ENCODE results near the gene GRIK5.

Gene GRIK5

GRCh38 chr19:41991025-41991424, 79.0 kb downstream of the GRIK5 start:
- no peak overlapping the region for H3K9ac ChIP-seq (ENCODE audit: low read length)
- no peak overlapping the region for H3K4me3 ChIP-seq (ENCODE audit: low read length)
- H3K9me3 ChIP-seq (ENCODE audit: control insufficient read depth, low read length) = no peaks in the 10 kb centered on the region
- peaks cover 58% of the 10 kb centered on the region for H3K27me3 ChIP-seq (replicated peaks; ENCODE audit: control insufficient read depth, insufficient read depth, low read length)
- H3K36me3 ChIP-seq (ENCODE audit: control insufficient read depth, insufficient read depth, low read length, severe bottlenecking) = no peaks in the 10 kb centered on the region
- DNase-seq (ENCODE audit: low read depth) = no peak
- peaks cover 4% of the 10 kb centered on the region for H3K4me1 ChIP-seq (ENCODE audit: control insufficient read depth, insufficient read depth, low read length)

GRCh38 chr19:41990615-41991014, 79.4 kb downstream of the GRIK5 start:
- Histone ChIP-seq H3K4me3 (ENCODE audit: low read length) (no peak overlapping the region), H3K9me3 (ENCODE audit: control insufficient read depth, low read length) (no peaks in the 10 kb centered on the region), H3K27me3 (replicated peaks; ENCODE audit: control insufficient read depth, insufficient read depth, low read length) (peaks cover 58% of the 10 kb centered on the region), H3K9ac (ENCODE audit: low read length) (no peak overlapping the region), H3K36me3 (ENCODE audit: control insufficient read depth, insufficient read depth, low read length, severe bottlenecking) (no peaks in the 10 kb centered on the region), H3K4me1 (ENCODE audit: control insufficient read depth, insufficient read depth, low read length) (peaks cover 4% of the 10 kb centered on the region)
- DNase-seq (ENCODE audit: low read depth) = no peak

- no peaks in the 10 kb centered on the region for H3K36me3 ChIP-seq (ENCODE audit: control insufficient read depth, insufficient read depth, low read length, severe bottlenecking)
These were observed 80.0 kb downstream of the GRIK5 start for GRCh38 chr19:41990028-41990427.

DNA sequence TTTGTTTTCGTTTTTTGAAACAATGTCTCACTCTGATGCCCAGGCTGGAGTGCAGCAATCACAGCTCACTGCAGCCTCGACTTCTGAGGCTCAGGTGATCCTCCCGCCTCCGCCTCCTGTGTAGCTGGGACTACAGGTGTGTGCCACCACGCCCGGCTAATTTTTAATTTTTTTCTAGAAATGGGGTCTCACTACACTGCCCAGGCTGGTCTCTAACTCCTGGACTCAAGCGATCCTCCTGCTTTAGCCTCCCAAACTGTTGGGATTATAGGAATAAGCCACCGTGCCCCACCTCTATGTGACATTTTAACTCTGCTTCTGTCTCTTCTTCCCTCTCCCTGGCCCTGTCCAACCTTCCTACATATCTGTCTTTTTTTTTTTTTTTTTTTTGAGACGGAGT, 81.1 kb downstream of the GRIK5 start:
- no peaks in the 10 kb centered on the region for H3K36me3 ChIP-seq (ENCODE audit: control insufficient read depth, insufficient read depth, low read length, severe bottlenecking)

More at GRCh38 chr19:41990028-41990427, 80.0 kb downstream of the GRIK5 start:
- H3K27me3 ChIP-seq (replicated peaks; ENCODE audit: control insufficient read depth, insufficient read depth, low read length) = peaks cover 52% of the 10 kb centered on the region
- no peak overlapping the region for H3K9ac ChIP-seq (ENCODE audit: low read length)
- H3K4me1 ChIP-seq (ENCODE audit: control insufficient read depth, insufficient read depth, low read length) = peaks cover 4% of the 10 kb centered on the region
- no peaks in the 10 kb centered on the region for H3K9me3 ChIP-seq (ENCODE audit: control insufficient read depth, low read length)
- DNase-seq (ENCODE audit: low read depth) = no peak
- H3K4me3 ChIP-seq (ENCODE audit: low read length) = no peak overlapping the region

DNA sequence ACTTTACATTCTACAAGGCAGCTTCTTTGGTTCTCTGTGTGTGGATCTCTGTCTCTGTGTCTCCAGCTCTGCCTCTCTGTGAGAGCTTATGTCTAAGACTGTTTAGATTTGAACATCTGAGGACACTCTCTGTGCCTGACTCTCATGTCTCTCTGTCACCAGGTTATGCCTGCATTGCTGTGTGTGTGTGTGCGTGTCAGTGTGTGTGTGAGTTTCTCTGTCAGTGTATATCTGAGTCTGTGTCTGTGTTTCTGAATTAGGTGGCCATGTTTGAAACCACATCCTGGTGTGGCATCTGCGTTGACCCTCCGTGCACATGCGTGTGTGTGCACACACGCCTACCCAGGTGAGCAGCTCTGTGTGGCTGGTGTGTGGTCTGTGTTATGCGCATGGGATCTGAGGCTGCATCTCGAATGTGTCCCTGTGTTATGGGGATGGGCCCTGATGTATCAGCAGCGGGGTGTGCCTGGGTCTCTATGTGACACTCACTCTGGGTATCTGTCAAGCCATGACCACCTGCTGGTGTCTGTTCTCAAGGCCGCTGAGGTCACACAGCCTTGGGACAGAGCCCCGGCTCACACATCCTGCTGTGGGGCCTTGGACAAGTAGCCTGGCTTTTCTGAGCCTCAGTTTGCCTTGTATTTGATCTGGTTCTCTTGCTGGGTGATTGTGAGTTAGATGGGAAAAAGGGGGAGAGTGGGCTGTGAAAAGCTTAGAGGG, 82.7 kb downstream of the GRIK5 start:
- no peak for DNase-seq (ENCODE audit: low read depth)
- no peaks in the 10 kb centered on the region for H3K9me3 ChIP-seq (ENCODE audit: control insufficient read depth, low read length)
- peaks cover 47% of the 10 kb centered on the region for H3K27me3 ChIP-seq (replicated peaks; ENCODE audit: control insufficient read depth, insufficient read depth, low read length)
- H3K36me3 ChIP-seq (ENCODE audit: control insufficient read depth, insufficient read depth, low read length, severe bottlenecking) = no peaks in the 10 kb centered on the region
- no peaks in the 10 kb centered on the region for H3K4me1 ChIP-seq (ENCODE audit: control insufficient read depth, insufficient read depth, low read length)
- no peak overlapping the region for H3K4me3 ChIP-seq (ENCODE audit: low read length)
- no peak overlapping the region for H3K9ac ChIP-seq (ENCODE audit: low read length)

More for the DNA sequence above, 81.1 kb downstream of the GRIK5 start:
- Histone ChIP-seq H3K9me3 (ENCODE audit: control insufficient read depth, low read length) (no peaks in the 10 kb centered on the region), H3K4me1 (ENCODE audit: control insufficient read depth, insufficient read depth, low read length) (peaks cover 4% of the 10 kb centered on the region), H3K27me3 (replicated peaks; ENCODE audit: control insufficient read depth, insufficient read depth, low read length) (peaks cover 51% of the 10 kb centered on the region), H3K9ac (ENCODE audit: low read length) (no peak overlapping the region), H3K4me3 (ENCODE audit: low read length) (no peak overlapping the region)
- DNase-seq (ENCODE audit: low read depth) = no peak

DNA sequence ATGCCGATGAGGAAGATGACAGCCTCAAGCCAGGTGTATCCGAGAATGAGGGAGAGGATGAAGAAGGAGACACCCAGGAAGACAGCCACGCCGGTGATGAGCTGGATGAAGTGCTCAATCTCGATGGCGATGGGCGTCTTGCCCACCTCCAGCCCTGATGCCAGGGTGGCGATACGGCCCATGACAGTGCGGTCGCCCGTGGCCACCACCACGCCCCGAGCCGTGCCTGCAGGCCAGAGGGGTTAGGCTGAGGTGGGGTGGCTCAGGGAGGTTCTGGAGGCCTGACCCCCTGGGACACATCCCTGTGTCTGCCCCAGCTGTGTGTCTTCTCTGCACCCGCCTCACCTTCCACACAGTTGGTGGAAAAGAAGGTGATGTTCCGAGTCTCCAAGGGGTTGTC, 85.0 kb downstream of the GRIK5 start:
- no peaks in the 10 kb centered on the region for H3K4me1 ChIP-seq (ENCODE audit: control insufficient read depth, insufficient read depth, low read length)
- H3K9ac ChIP-seq (ENCODE audit: low read length) = no peak overlapping the region
- no peaks in the 10 kb centered on the region for H3K36me3 ChIP-seq (ENCODE audit: control insufficient read depth, insufficient read depth, low read length, severe bottlenecking)
- H3K9me3 ChIP-seq (ENCODE audit: control insufficient read depth, low read length) = no peaks in the 10 kb centered on the region
- H3K4me3 ChIP-seq (ENCODE audit: low read length) = no peak overlapping the region
- no peak for DNase-seq (ENCODE audit: low read depth)
- peaks cover 52% of the 10 kb centered on the region for H3K27me3 ChIP-seq (replicated peaks; ENCODE audit: control insufficient read depth, insufficient read depth, low read length)

DNA sequence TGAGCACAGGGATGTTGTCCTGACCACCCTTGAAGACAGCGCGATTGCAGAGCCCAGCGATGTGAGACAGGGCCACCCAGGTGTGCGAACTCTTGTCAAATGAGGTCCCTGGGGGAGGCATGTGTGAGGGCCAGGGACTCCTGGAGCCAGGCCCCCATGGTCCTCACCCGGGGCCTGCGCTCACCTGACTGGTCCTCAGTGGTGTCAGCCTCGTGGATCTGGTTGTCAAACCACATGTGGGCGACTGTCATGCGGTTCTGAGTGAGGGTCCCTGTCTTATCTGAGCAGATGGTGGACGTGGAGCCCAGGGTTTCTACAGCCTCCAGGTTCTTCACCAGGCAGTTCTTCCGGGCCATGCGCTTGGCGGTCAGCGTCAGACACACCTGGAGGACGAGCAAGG, 88.3 kb downstream of the GRIK5 start:
- Histone ChIP-seq H3K4me1 (ENCODE audit: control insufficient read depth, insufficient read depth, low read length) (no peaks in the 10 kb centered on the region), H3K9me3 (ENCODE audit: control insufficient read depth, low read length) (no peaks in the 10 kb centered on the region), H3K36me3 (ENCODE audit: control insufficient read depth, insufficient read depth, low read length, severe bottlenecking) (no peaks in the 10 kb centered on the region), H3K4me3 (ENCODE audit: low read length) (no peak overlapping the region), H3K27me3 (replicated peaks; ENCODE audit: control insufficient read depth, insufficient read depth, low read length) (peaks cover 34% of the 10 kb centered on the region), H3K9ac (ENCODE audit: low read length) (no peak overlapping the region)
- DNase-seq (ENCODE audit: low read depth) = no peak

- Histone ChIP-seq H3K9ac (ENCODE audit: low read length) (no peak overlapping the region), H3K4me3 (ENCODE audit: low read length) (no peak overlapping the region), H3K36me3 (ENCODE audit: control insufficient read depth, insufficient read depth, low read length, severe bottlenecking) (no peaks in the 10 kb centered on the region), H3K4me1 (ENCODE audit: control insufficient read depth, insufficient read depth, low read length) (no peaks in the 10 kb centered on the region), H3K9me3 (ENCODE audit: control insufficient read depth, low read length) (no peaks in the 10 kb centered on the region), H3K27me3 (replicated peaks; ENCODE audit: control insufficient read depth, insufficient read depth, low read length) (peaks cover 44% of the 10 kb centered on the region)
- DNase-seq (ENCODE audit: low read depth) = no peak
These were observed 91.5 kb downstream of the GRIK5 start for GRCh38 chr19:41978470-41978869.

DNA sequence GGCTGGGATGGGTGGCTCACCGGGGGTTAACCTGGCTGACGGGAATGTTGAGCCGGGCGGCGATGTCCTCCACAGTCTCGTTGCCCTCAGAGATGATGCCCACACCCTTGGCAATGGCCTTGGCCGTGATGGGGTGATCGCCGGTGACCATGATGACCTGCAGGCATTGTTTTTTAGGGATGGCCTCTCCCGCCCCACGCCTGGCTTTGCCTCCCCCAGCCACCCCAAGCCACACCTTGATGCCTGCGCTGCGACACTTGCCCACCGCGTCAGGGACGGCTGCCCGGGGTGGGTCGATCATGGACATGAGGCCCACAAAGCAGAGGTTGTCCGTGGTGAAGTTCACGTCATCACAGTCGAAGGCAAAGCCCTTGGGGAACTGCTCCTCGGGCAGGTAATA, 92.1 kb downstream of the GRIK5 start:
- no peak for DNase-seq (ENCODE audit: low read depth)
- Histone ChIP-seq H3K27me3 (replicated peaks; ENCODE audit: control insufficient read depth, insufficient read depth, low read length) (peaks cover 49% of the 10 kb centered on the region), H3K9ac (ENCODE audit: low read length) (no peak overlapping the region), H3K4me1 (ENCODE audit: control insufficient read depth, insufficient read depth, low read length) (no peaks in the 10 kb centered on the region), H3K36me3 (ENCODE audit: control insufficient read depth, insufficient read depth, low read length, severe bottlenecking) (no peaks in the 10 kb centered on the region), H3K9me3 (ENCODE audit: control insufficient read depth, low read length) (no peaks in the 10 kb centered on the region), H3K4me3 (ENCODE audit: low read length) (no peak overlapping the region)

- Histone ChIP-seq H3K9me3 (ENCODE audit: control insufficient read depth, low read length) (no peaks in the 10 kb centered on the region), H3K27me3 (replicated peaks; ENCODE audit: control insufficient read depth, insufficient read depth, low read length) (peaks cover 35% of the 10 kb centered on the region), H3K4me1 (ENCODE audit: control insufficient read depth, insufficient read depth, low read length) (no peaks in the 10 kb centered on the region), H3K4me3 (ENCODE audit: low read length) (no peak overlapping the region), H3K36me3 (ENCODE audit: control insufficient read depth, insufficient read depth, low read length, severe bottlenecking) (no peaks in the 10 kb centered on the region), H3K9ac (ENCODE audit: low read length) (no peak overlapping the region)
- no peak for DNase-seq (ENCODE audit: low read depth)
These were observed 95.4 kb downstream of the GRIK5 start for GRCh38 chr19:41974652-41975051.

- Histone ChIP-seq H3K9me3 (ENCODE audit: control insufficient read depth, low read length) (no peaks in the 10 kb centered on the region), H3K4me3 (ENCODE audit: low read length) (no peak overlapping the region), H3K27me3 (replicated peaks; ENCODE audit: control insufficient read depth, insufficient read depth, low read length) (peaks cover 40% of the 10 kb centered on the region), H3K4me1 (ENCODE audit: control insufficient read depth, insufficient read depth, low read length) (no peaks in the 10 kb centered on the region), H3K36me3 (ENCODE audit: control insufficient read depth, insufficient read depth, low read length, severe bottlenecking) (no peaks in the 10 kb centered on the region), H3K9ac (ENCODE audit: low read length) (no peak overlapping the region)
- no peak for DNase-seq (ENCODE audit: low read depth)
These were observed 98.6 kb downstream of the GRIK5 start for GRCh38 chr19:41971363-41971762.

Data from adipocyte (in vitro differentiated cells).